Fibroblast of lung (primary cell): ENCODE data around the gene ZNF333. TPM values are rescaled to one million over a fixed set of nuclear protein-coding genes. Genes with fewer than 3 reads are reported as not detected.

Experiments
- DNase-seq, 2 donors: peaks; one replicate each; pipeline versions ENCODE4 v3.0.0 to v3.0.0-alpha.2; 2010; ENCODE audit warnings: low read depth in 2 of 2
- H2AFZ ChIP-seq: 2 replicates; pipeline ENCODE4 v1.5.1; 2012; ENCODE audit warnings: low read length, control low read depth, inconsistent platforms
- H3K27ac ChIP-seq: 2 replicates; pipeline ENCODE4 v1.5.1; 2011; ENCODE audit warnings: low read length, control low read depth; ENCODE audit not compliant: insufficient read depth
- H3K27me3 ChIP-seq: 2 replicates; pipeline ENCODE4 v1.5.1; 2011; ENCODE audit warnings: mild to moderate bottlenecking, low read length; ENCODE audit not compliant: control insufficient read depth, insufficient read depth
- H3K36me3 ChIP-seq: 2 replicates; pipeline ENCODE4 v1.5.1; 2011; ENCODE audit warnings: low read length; ENCODE audit not compliant: control insufficient read depth, insufficient read depth
- H3K4me1 ChIP-seq: 2 replicates; pipeline ENCODE4 v1.5.1; 2011; ENCODE audit warnings: low read length; ENCODE audit not compliant: control insufficient read depth, insufficient read depth; ENCODE audit errors: extremely low read depth
- H3K4me2 ChIP-seq: 2 replicates; pipeline ENCODE4 v1.5.1; 2011; ENCODE audit warnings: low read length, control low read depth; ENCODE audit not compliant: insufficient read depth; ENCODE audit errors: extremely low read depth
- H3K4me3 ChIP-seq, 4 experiments: fragments of 200-600 bp in 1 of 4; sonication (generic) in 1 of 4; replicated peaks in 1 of 4; 2 replicates each; pipeline ENCODE4 v1.5.1; 2011 to 2016; ENCODE audit warnings: low read length in 4 of 4, low read depth in 3 of 4, mild to moderate bottlenecking in 3 of 4, control low read depth in 2 of 4, inconsistent platforms in 1 of 4, mixed read lengths in 1 of 4; ENCODE audit not compliant: insufficient read depth in 1 of 4; ENCODE audit errors: control extremely low read depth in 1 of 4
- H3K79me2 ChIP-seq: 2 replicates; pipeline ENCODE4 v1.5.1; 2012; ENCODE audit warnings: mild to moderate bottlenecking, low read length, inconsistent platforms; ENCODE audit not compliant: control insufficient read depth, insufficient read depth
- H3K9ac ChIP-seq: 2 replicates; pipeline ENCODE4 v1.5.1; 2011; ENCODE audit warnings: mild to moderate bottlenecking, low read length, control low read depth; ENCODE audit not compliant: insufficient read depth
- H3K9me3 ChIP-seq: 2 replicates; pipeline ENCODE4 v1.5.1; 2012; ENCODE audit warnings: low read depth, low read length; ENCODE audit not compliant: control insufficient read depth, insufficient read depth
- H4K20me1 ChIP-seq: 2 replicates; pipeline ENCODE4 v1.5.1; 2011; ENCODE audit warnings: low read length; ENCODE audit not compliant: control insufficient read depth, insufficient read depth; ENCODE audit errors: extremely low read depth
- EZH2 ChIP-seq: IDR thresholded peaks from 2 replicates; pipeline ENCODE4 v1.5.1; 2012; ENCODE audit warnings: low read length, control low read depth, mild to moderate bottlenecking; ENCODE audit errors: missing control alignments
- polyA plus RNA-seq, 2 donors: library from polyadenylated mRNA; depleted of rRNA in 1 of 2; stranded (reverse) in 1 of 2; unstranded in 1 of 2; fragments of >200 nt; gene quantifications; 2 replicates each; pipeline ENCODE4 v1.2.1, GENCODE V29; 2011 to 2012; ENCODE audit warnings: missing spikeins in 1 of 2
- total RNA-seq: library from RNA; depleted of rRNA; stranded (reverse); fragments of >200 nt; gene quantifications from 2 replicates; pipeline ENCODE4 v1.2.1, GENCODE V29; 2014
- TF ChIP-seq, protein P1 (sequence below), 2 donors: IDR thresholded peaks in 1 of 2; conservative IDR thresholded peaks in 1 of 2; 1 replicate in 1 of 2; 2 replicates in 1 of 2; pipeline ENCODE4 v1.5.1; 2011 to 2012; ENCODE audit warnings: low read length in 2 of 2, control low read depth in 1 of 2, inconsistent platforms in 1 of 2, low read depth in 1 of 2, mild to moderate bottlenecking in 1 of 2

Gene ZNF333
- total and polyA plus RNA-seq, 2 donors (not counting 1 experiment from before 2014, with no cell fraction given) = 10.0 to 26.9 TPM

DNA sequence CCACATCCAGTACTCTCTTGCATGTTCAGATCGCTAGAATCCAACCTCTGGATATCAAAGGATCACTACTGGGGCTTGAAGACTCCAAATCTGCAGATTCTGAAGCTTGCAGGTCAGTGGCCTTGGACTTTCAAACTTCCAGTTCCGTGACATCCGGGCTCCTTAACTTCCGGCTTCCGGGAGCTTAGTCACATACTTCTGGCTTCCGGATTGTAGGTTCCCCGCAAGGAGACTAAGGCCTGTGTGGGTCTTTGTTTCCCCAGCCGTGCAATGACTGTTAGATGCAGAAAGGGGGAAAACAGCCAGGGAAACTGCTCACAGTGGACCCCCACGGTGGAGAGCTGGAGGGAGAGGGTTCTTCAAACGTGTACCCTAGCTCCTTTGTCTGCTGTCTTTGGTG, 41.4 kb downstream of the ZNF333 start:
- Histone ChIP-seq H3K9ac (no peak overlapping the region), H3K79me2 (no peaks in the 10 kb centered on the region), H3K4me3 (no peak overlapping the region), H3K36me3 (no peaks in the 10 kb centered on the region), H3K4me1 (no peaks in the 10 kb centered on the region), H4K20me1 (no peaks in the 10 kb centered on the region), H3K9me3 (no peaks in the 10 kb centered on the region), H3K27ac (no peak overlapping the region), H2AFZ (no peak overlapping the region), H3K4me2 (no peak overlapping the region), H3K27me3 (no peaks in the 10 kb centered on the region)
- no peak for TF ChIP-seq EZH2
- TF ChIP-seq, protein P1, sequence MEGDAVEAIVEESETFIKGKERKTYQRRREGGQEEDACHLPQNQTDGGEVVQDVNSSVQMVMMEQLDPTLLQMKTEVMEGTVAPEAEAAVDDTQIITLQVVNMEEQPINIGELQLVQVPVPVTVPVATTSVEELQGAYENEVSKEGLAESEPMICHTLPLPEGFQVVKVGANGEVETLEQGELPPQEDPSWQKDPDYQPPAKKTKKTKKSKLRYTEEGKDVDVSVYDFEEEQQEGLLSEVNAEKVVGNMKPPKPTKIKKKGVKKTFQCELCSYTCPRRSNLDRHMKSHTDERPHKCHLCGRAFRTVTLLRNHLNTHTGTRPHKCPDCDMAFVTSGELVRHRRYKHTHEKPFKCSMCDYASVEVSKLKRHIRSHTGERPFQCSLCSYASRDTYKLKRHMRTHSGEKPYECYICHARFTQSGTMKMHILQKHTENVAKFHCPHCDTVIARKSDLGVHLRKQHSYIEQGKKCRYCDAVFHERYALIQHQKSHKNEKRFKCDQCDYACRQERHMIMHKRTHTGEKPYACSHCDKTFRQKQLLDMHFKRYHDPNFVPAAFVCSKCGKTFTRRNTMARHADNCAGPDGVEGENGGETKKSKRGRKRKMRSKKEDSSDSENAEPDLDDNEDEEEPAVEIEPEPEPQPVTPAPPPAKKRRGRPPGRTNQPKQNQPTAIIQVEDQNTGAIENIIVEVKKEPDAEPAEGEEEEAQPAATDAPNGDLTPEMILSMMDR (conservative IDR thresholded peaks at IDR 0.05 in 1 of 2, IDR thresholded peaks at IDR 0.05 in 1 of 2; ENCODE audit: low read depth in 1 of 2, low read length in 2 of 2) = no peak
- no peak for DNase-seq

DNA sequence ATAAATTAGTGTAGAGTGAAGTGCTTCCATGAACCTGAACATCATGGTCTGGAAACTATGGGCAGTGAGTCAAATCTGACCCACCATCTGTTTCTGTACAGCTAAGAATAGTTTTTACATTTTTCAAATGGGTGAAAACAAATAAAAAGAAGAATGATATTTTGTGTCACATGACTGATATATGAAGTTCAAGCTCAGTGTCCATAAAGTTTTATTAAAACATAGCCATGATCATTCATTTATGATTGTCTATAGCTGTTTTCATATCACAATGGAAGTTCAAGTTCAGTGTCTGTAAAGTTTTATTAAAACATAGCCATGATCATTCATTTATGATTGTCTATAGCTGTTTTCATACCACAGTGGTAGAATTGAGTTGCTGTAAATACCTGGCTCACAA, 42.7 kb downstream of the ZNF333 start:
- Histone ChIP-seq H3K9me3 (no peaks in the 10 kb centered on the region), H3K79me2 (no peaks in the 10 kb centered on the region), H3K9ac (no peak overlapping the region), H3K4me1 (no peaks in the 10 kb centered on the region), H2AFZ (no peak overlapping the region), H3K27ac (no peak overlapping the region), H3K4me2 (no peak overlapping the region), H4K20me1 (no peaks in the 10 kb centered on the region), H3K27me3 (no peaks in the 10 kb centered on the region), H3K36me3 (no peaks in the 10 kb centered on the region), H3K4me3 (no peak overlapping the region)
- TF ChIP-seq EZH2 = no peak
- TF ChIP-seq, protein P1 (conservative IDR thresholded peaks at IDR 0.05 in 1 of 2, IDR thresholded peaks at IDR 0.05 in 1 of 2; ENCODE audit: low read depth in 1 of 2, low read length in 2 of 2) = no peak
- no peak for DNase-seq

DNA sequence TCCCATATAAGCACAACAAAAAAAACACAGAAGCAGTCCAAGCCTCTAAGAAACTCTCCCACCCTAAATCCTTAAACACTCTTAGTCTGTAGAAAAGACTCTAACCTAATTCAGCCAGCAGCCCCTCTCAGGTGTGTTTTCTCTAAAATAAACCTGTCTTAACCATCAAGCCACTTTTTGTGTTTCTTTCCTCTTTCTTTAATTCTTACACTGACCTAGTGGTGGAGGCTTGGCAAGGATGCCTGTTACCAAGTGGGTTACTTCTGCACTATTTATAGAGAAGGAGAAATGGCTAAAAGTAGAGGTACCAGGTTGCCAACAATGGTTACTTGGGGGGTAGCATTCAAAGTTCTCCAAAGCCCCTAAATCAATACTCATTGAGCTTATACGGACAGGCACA, 43.7 kb downstream of the ZNF333 start:
- Histone ChIP-seq H3K4me3 (no peak overlapping the region), H3K4me2 (no peak overlapping the region), H3K79me2 (no peaks in the 10 kb centered on the region), H3K9ac (no peak overlapping the region), H3K27me3 (no peaks in the 10 kb centered on the region), H3K36me3 (no peaks in the 10 kb centered on the region), H4K20me1 (no peaks in the 10 kb centered on the region), H2AFZ (no peak overlapping the region), H3K9me3 (no peaks in the 10 kb centered on the region), H3K4me1 (no peaks in the 10 kb centered on the region), H3K27ac (no peak overlapping the region)
- no peak for DNase-seq
- TF ChIP-seq EZH2 = no peak
- TF ChIP-seq, protein P1 (conservative IDR thresholded peaks at IDR 0.05 in 1 of 2, IDR thresholded peaks at IDR 0.05 in 1 of 2; ENCODE audit: low read depth in 1 of 2, low read length in 2 of 2) = no peak
